Measurements from ENCODE around the gene COLEC11.

The COLEC11 gene

DNA sequence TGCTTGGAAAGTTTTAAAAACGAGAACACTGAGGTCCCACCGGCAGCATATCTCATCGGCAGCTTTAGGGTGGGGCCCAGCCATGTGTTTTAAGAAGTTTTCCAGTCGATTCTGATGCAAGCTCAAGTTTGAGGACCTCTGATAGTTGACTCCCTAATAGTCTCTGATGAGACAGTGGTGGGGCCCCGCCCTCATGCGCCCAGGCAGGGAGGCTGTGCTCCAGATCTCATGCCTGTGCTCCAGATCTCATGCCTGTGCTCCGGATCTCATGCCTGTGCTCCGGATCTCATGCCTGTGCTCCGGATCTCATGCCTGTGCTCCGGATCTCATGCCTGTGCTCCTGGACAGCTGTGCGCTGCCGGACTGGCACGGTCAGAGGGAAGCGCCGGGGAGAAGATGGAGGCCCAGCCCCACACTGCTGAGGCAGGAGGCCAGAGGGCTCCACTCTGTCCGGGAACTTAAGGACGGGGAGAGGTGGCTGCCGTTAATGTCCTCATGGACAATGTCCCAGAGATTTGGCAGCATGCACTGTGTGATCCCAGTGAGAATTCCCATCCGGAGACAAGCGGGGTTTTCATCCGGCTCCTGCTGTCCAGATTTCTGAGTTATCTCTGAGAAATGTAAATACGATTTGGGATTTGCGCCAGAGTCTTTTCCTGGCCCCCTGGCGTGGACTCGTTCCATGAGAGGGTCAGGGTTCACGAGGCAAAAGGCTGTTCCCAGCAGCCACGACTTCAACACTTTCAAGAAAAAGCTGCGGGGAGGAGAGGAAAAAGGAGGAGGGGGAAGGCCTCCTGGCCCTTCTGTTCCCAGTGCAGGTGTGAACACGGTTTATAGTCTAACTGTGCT is 9.4 kb upstream of the COLEC11 start:
- no peak for DNase-seq

DNA sequence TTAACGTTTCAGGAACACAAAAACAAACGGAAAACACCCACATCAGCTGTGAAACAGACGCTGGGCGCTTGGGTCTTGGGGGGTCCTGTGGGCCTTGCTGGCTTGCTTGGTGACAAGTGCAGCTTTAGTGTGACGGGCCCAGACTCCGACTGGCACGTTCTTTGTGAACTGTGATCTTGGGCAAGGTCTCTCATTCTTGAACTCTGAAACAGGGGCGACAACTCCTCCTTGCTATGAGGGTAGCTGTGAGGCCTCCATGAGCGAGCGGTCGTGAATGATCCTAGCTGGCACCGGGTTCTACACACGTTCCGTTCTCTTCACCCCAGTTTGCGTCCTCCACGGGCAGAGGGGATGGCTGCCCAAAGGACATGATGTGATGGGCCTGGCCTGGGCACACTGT is 8.7 kb upstream of the COLEC11 start:
- DNase-seq, result no peak

DNA sequence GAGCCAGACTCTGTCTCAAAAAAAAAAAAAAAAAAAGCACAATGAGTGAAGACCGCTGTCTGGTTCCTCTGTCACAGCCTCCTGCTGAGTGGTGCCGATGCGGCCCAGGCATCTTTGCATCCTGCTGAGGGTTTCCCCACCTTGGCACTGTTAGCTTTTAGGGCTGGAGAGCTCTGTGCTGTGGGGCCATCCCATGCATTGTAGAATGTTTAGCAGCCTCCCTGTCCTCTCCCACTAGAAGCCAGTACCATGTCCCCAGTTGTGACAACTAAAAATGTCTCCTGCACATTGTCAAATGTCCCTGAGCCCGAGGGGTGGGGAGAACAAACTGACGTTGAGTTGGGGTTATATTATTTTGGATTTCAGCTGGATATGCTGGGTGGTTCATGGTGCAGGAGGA is 7.9 kb upstream of the COLEC11 start:
- DNase-seq, result no peak

DNA sequence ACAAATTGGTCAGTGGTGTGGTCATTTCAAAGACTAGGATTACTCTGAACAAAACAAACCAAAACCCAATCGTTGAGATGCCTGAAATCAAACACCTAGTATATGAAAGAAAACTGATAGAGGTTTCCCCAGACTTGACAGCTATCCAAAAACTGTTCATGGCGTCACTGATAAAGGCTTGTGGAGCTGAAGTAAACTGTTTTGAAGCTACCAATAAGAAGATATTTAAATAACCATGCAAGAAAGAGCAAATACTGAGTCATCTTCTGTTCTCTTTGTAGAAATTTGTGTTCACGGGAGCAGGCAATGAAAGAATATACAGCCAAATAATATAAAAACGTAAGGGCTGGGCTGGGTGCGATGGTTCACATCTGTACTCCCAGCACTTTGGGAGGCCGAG is 7.5 kb upstream of the COLEC11 start:
- DNase-seq, result no peak

DNA sequence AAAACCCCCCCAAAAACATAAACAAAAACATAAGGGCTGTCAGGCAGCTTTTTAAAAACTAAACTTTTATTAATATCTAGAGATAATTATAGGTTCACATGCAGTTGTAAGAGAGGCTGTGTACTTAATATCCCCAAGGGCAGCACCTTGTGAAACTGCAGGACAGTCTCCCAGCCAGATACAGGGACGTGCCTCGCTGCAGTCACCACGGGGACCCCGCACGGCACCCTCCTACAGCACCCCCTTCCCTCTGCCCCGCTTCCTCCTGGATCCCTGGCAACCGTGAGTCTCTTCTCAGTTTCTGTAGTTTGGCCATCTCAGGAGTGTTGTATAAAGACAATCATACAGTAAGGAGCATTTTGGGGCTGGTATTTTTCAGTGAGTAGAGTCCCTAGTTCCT is 6.8 kb upstream of the COLEC11 start:
- DNase-seq, result no peak

DNA sequence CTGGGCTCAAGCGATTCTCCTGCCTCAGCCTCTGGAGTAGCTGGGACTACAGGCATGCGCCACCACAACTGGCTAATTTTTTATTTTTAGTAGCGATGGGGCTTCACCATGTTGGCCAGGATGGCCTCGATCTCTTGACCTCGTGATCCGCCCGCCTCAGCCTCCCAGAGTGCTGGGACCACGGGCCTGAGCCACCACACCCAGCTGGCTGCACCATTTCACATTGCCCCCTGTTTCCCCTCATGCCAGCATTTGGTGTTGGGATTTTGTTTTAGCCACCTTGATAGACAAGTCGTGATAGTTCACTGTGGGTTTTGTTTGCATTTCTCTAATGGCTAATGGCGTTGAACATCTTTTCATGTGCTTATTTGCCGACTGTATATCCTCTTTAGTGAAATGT is 5.8 kb upstream of the COLEC11 start:
- DNase-seq, result no peak

DNA sequence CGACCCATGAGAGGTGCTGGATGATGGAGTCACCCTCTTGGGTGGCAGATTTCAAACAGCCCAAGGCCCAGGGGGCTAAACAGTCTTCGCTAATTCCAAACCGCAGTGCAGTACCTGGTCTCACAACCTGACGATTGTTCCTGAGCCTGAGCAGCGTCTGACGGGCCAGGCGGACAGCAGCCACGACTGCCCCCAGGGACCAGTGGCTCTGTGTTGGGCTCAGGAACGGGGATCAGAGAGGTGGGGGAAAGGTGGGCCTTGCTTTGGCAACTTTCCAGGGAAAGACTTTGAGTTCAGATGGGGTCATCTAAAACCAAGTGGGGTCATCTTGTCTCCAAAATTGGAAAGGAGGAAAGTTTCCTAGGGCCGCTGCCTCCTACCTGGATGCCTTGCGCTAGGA is 492 bp downstream of the COLEC11 start:
- DNase-seq, result no peak

DNA sequence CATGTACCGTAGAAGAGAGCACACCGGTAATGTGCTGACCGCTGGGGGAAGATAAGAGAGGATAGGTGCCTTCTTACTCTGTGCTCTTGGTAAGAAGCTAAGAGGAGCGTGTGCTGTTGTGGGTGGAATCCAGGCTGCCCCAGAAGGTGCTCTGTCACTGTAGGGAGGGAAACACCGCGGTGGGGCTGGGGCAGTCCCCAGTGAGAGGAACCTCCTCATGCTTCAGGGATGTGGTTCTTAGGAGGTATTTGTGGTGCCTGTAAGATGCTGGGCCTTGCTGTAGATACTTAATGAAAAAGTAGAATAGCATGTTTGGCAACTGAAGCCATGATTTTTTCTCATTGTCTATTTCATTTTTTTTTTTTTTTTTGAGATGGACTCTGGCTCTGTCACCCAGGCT is 1.1 kb downstream of the COLEC11 start:
- no peak for DNase-seq

DNA sequence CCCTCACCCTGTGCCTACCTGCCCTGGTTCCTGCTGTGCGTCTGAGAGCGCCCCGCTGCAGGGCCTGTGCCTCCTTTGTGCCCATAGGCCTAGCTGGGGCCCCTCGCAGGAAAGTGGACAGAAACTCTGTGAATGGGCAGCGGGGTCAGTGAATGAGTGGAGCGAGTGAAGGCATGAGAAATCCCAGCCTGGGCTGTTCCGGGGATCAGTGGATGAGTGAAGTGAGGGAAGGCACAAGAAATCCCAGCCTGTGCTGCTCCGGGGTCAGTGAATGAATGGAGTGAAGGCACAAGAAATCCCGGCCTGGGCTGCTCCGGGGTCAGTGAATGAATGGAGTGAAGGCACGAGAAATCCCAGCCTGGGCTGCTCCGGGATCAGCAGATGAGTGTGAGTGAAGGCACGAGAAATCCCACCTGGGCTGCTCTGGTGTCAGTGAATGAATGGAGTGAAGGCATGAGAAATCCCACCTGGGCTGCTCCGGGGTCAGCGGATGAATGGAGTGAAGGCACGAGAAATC is 2.0 kb downstream of the COLEC11 start:
- no peak for DNase-seq

DNA sequence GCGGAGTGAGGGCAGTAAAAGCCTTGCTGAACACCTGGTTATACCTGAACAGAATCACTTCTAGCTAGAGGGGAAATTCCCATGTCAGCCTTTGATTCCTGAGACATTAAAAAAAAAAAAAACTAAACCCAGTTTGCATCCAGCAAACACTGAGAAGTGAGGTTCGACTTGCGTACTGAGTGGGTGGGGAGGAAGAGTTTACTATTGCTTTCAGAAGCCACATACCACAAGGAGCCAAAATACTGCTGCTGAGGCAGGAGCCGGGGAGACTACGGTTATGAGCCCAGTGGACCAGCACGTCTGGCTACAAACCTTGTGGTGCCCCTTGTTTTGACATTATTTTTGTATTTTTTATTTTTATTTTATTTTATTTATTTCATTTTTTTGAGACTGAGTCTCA is 2.7 kb downstream of the COLEC11 start:
- DNase-seq, result no peak

DNA sequence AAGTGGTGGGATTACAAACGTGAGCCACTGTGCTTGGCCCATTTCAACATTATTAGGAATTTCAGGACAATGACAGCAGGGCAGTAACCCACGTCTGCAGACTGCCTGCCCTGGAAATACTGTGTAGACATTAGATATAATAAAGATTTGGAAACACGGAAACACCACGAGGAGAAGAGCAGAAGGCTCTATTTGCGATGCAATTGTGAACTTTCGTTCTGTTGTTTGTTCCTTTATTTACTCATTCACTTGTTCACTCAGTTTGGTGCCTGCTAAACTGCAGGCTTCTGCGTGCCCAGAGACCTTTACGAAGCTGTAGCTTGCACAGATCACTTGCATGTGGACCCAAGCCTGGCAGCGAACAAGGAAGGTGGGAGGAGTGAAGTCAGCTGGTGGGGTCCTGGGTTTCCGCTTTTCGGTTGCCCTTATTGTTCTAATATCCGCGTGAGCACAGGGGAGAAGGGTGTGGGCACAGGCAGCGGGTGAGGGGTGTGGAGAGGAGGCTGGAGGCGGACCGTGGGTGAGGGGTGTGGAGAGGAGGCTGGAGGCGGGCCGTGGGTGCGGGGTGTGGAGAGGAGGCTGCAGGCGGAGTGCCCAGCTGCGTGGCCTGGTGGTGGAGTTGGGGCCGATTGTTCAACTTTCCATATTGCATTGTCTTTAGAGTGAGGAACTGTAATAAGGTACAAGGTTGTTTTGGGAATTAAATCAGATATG is 3.4 kb downstream of the COLEC11 start:
- no peak for DNase-seq

DNA sequence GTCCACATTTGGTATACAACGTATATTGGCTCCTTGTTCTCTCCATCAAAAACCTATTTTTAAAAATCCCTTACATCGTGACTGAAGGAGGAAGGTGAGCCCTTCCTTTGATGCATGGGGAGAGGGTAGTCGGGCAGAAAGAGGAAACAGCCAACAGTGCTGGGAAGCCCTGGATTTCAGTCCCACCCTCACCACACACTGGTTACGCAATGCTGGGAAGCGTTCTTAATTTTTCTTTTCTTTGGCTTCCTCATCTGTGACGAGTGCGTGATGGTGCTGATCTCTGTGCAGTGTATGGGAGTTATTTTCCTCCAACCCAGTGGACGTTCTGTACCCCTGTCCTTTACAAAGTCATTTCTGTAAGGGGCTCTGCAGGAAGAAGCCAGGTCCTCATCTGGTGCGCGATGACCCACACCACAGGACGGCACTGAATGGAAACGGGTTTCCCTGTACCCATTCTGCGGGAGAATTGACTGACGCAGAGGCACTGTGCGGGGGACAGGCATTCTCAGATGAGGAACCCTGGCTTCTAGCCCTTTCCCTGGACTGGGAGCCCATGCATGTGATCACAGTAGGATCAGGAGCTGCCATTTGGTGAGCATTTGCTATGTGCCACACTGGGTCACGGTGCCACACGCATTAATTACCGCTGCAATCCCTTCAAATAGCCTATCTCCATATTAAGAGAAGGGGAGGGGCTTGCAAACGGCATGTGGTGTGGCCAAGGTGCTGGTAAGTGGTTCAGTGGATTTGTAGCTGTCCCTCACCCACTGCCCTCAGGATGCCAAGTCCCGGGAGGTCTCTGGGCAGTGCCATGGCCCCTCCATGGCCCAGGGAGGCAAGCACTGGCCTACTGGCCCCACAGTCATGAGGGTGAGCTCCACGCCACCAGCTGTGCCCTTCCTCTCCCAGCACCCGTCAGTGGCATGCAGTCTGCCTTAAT is 4.3 kb downstream of the COLEC11 start:
- no peak for DNase-seq

DNA sequence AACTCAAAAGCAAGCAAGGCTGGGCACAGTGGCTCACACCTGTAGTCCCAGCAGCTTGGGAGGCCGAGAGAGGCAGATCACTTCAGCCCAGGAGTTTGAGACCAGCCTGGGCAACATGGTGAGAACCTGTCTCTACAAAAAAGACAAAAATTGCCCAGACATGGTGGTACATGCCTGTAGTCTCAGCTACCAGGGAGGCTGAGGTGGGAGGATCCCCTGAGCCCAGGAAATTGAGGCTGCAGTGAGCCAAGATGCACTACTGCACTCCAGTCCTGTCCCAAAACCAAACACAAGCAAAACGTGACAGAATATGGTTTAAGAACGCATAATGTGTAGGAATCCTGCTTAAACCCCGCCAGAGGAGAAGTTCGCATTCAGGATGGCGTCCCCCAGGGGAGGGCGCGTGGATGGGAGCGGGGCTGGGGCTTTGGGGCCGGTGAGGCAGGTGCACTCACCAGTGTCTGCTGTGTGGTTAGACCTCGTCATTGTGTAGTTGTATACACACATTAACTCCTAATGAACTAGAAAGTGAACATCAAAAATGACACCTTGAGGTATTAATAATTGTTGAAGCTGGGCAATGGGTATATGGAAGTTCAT is 5.4 kb downstream of the COLEC11 start:
- no peak for DNase-seq

DNA sequence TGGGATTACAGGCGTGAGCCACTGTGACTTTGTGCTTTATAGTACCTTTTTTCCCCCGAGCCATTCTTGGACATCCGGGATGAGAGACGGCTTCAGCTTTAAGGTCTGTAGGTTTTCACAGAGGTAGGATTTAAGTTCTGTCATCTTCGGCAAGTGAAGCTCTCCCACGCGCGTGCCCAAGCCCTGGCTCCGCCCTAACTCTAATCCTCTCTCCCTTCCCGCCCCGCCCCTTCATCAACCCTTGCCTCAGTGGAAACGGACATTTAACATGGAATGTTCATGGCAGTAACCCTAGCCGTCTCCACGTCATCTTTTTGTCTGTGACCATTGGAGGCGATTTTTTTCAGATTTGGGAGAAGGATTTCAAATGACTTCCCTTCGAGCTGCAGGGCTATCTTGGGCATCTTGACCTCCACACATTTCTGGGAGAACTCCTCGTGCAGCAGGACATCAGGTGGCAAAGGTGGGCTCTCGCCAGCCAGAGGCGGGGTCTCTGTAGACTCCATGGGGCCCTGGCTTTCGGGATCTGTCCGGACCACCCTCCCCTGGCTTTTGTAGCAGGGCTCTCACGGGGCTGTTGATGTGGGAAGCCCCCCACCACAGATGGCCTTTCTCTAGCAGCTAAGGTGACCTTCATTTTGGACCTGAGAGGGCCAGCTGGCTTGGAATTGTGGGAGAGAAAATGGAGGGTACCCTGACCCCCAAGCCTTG is 6.8 kb downstream of the COLEC11 start:
- no peak for DNase-seq

DNA sequence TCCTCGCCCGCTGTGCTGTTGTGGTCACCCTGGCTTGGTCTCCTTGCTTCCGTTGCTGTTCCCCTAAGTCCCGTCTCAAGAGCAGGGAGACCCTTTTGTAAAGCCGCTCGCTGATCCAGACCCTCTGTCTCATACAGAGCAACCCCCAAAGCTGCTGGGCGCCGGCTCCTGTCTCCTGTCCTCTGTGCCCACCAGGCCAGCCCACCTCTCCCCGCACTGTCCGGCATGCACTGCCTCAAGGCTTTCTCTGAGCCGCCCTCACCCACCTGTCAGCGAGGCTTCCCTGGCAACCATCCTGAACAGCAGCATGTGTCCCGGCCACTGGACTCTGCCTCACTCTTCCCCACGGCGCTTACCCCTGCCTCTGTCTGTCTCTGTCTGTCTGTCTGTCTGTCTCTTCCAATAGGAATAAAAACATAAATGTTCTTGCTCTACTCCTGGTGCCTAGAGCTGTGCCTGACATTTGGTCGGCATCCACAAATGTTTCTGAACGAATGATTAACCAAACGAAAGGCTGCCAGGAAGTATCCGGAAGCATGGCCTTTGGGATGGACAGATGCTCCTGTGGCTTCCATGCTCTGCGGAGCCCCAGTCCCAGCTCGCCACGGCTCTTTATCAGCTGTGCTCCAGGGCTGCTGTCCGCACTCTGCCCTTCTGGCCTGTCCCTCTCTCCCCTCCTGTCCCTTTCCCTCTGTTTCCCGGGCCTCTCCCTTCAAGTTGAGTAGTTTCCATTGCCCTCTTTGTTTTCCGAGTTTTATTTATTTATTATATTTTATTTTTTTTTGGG is 7.8 kb downstream of the COLEC11 start:
- no peak for DNase-seq

DNA sequence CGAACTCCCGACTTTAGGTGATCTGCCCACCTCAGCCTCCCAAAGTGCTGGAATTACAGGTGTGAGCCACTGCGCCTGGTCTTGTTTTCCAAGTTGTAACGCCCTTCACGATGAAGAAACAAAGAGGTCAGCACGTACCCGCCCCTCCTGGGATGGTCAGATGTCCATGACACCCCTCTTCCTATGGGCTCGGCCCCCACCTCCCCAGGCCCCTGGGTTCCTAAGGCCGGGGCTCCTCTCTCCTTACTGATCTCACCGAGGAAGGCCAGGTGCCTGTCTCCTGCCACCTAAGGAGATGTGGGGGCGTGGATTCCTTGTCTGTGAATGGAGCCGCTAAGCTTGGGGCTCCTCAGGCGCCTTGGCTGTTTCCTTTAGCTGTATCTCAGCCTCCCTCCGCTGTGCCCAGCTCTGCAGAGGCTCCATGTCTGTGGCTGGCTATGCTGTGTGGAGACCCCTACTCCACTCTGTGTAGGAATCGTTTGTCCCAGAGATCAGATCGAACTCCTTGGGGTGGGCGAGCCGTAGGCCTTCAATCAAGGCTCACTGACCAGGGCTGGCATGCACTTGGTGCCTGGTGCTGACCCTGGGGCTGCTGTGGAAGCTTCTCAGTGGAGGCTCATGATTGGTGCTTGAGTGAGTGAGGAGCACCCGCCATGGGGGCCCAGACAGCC is 8.8 kb downstream of the COLEC11 start:
- no peak for DNase-seq

DNA sequence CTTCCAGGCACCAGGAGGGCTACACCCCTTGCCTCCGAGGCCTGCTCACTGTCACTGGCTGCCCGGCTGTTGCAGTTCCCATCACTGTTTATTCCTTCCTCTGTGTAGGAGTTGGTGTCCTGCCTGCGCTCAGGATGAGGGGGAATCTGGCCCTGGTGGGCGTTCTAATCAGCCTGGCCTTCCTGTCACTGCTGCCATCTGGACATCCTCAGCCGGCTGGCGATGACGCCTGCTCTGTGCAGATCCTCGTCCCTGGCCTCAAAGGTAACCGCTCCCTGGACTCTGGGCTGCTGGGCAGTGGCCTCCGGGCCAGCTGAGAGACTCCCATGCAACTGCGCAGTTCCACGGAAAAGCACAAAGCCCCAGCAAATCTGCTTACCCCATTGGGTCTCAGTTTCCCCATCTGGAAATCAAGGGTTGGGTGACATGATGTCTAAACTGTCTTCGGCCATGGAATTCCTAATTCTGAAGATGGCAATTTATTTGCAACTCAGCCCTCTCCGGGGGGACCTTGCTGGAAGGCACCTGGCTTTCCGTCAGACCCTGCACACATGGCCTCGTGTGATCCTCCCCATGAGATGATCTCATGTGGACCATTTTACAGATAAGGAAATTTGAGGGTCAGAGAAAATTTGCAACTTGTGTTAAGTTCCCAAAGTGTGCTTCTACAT is 9.4 kb downstream of the COLEC11 start:
- no peak for DNase-seq

DNA sequence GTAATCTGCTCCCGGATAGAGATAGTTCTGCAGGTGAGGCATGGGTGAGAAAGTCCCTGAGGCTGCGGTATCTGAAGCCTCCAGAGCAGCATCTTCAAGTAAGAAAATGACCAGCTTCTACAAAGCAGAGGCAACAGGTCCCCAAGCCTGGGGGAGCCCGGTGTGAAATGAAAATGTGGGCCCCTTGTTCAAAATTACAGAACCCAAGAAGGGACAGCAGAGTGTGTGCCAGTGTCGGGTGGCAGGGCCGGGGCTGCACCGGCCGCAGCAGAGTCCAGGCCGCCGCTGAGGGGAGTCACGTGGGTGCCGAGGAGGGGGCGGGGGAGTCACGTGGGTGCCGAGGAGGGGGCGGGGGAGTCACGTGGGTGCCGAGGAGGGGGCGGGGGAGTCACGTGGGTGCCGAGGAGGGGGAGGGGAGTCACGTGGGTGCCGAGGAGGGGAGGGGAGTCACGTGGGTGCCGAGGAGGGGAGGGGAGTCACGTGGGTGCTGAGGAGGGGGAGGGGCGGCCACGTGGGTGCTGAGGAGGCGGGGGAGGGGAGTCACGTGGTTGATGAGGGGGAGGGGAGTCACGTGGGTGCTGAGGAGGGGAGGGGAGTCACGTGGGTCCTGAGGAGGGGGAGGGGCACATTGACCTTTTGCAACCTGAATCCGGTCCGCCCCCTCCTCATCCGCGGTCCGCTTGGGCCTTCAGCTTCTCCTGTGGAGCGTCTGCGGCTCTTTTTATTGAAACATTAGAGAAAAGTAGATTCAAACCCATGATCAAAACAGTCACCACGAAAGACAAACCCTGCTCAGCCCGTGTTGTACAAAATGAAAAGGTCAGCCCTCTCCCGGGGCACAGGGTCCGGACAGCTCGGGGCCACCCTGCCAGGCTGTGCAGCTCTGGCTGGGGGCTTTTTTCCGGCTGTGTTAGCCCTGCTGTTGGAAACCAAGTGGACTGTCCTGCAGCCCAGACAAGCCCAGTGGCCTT is 10.4 kb downstream of the COLEC11 start:
- DNase-seq, result no peak

DNA sequence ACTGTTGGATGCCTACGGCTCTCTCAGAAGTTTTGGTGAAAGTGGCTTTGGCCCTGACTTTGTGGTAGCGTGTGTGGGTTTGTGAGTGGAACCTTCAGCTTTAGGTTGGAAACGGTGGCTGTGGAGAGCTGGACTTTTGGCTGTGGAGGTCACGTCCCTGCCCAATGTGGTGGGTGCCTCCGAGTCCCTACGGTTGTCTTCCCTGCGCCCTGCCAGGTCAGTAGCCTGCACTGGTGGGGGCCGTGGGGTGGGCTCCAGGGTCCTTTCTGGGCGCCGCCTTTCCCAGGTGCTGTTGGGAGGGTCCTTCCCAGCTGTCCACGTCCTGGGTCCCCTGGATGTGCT is 11.1 kb downstream of the COLEC11 start:
- no peak for DNase-seq
